MG63 (cell line): ENCODE results near the gene RAX. TPM values are rescaled to one million over a fixed set of nuclear protein-coding genes. Genes with fewer than 3 reads are reported as not detected.

ENCODE experiments used
- DNase-seq: peaks from one replicate; pipeline ENCODE4 v3.0.0-alpha.2; 2020
- H3K27me3 ChIP-seq: fragments of 250-450 bp; sonication (Bioruptor Pico); 2 replicates; pipeline ENCODE4 v1.5.1; 2020; ENCODE audit warnings: mild to moderate bottlenecking, moderate library complexity
- H3K36me3 ChIP-seq: fragments of 250-450 bp; sonication (Bioruptor Pico); 2 replicates; pipeline ENCODE4 v1.5.1; 2020; ENCODE audit warnings: mild to moderate bottlenecking, moderate library complexity
- H3K4me3 ChIP-seq: fragments of 250-450 bp; sonication (Bioruptor Pico); 2 replicates; pipeline ENCODE4 v1.5.1; 2020; ENCODE audit warnings: mild to moderate bottlenecking, moderate library complexity
- H3K9me3 ChIP-seq: fragments of 250-450 bp; sonication (Bioruptor Pico); 2 replicates; pipeline ENCODE4 v1.5.1; 2020; ENCODE audit warnings: mild to moderate bottlenecking, moderate library complexity
- total RNA-seq: library from RNA; depleted of rRNA; stranded (reverse); fragments of >200 nt; shearing (Covaris generic); gene quantifications from 2 replicates; pipeline ENCODE4 v1.2.3, GENCODE V29; 2014; ENCODE audit warnings: low replicate concordance; rRNA removed

The RAX gene
- not detected in 2 replicates for total RNA-seq

DNA sequence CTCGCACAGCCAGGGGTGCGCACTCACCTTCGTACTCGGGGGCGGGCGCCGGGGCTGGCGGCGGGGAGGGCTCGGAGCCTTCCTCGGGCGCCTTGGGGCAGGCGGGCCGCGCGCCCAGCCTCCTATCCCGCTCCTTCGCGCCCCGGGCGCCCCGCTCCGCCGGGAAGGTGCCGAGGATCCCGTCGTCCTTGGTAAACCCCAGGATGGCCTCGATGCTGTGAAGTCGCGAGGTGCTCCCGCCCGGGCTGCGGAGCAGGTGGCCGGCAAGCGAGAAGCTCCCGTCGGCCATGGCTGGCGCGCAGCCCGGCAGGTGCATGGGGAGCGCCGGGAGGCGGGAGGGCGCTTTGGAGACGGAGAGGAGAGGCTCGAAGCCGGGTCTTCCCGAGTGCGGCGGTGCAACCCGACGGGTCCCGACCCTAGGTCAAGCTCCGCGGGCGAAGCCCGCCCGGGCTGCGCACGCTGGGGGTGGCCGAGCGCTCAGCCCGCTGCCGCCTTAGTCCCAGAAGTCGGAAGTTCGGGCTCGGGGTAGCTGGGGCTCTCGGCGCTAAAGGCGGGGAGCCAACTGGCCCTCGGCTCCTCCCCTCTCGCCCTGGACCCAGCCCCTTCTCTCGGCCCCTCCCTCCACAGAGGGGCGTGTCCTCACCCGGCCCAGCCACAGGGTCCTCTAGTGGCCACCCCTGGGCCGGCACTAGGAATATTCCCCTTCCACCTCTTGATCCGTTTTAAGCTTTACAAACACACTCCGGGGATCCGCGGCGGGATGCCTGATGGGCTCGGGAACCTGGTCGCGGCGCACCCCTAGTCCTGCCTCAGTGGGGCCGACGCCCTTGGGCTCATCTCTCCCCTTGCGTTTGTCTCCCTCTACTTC lies at the start of gene RAX:
Gene RAX (minus strand): TSS at position 564 of the 868 bp plus-strand sequence. CDS start 248 bp downstream, at position 316.
- 0 out of 2 replicates have a peak within 1 kb of the TSS, but pooled peaks have one; percentile 18 for H3K4me3 ChIP-seq
- H3K9me3 ChIP-seq = no peaks in the 10 kb centered on the region
- peaks cover 66% of the 10 kb centered on the region for H3K27me3 ChIP-seq
- no peaks in the 10 kb centered on the region for H3K36me3 ChIP-seq
- DNase-seq = peak; percentile 44

DNA sequence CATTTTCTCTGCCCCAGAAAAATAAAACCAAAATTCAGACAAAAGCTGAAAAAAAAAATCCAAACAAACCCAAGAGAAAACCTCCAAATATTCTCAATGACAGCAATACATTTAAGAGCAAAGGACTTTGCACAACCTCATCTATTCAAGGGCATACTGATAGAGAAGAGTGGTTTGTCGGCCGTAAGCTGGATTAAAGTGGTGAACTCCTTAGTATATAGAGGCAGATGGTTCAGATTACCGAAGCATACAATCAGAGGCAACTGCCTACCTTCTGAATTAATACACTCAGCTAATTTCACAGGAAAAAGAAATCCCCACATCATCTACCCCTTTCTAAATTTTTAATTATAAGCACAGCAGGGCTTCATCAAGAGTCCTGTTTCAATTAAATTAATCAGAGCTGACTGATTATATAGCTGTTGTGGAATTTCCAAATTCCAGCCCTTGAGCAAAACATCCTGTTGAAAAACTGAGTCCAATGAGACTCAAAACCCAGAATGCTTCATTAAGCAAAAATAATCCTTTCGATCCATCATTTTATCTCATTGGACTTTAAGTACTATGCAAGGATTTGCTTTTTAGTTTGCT lies 45.3 kb upstream of the RAX start, which contains the start of gene CPLX4:
Gene CPLX4 (minus strand): TSS at position 190 of the 591 bp plus-strand sequence. CDS start 187 bp downstream, at position 3.
- Histone ChIP-seq H3K4me3 (no peak within 1 kb of the TSS), H3K27me3 (no peaks in the 10 kb centered on the region; the same call in 1 of the 2 replicates), H3K36me3 (no peaks in the 10 kb centered on the region), H3K9me3 (no peaks in the 10 kb centered on the region)
- DNase-seq = no peak

DNA sequence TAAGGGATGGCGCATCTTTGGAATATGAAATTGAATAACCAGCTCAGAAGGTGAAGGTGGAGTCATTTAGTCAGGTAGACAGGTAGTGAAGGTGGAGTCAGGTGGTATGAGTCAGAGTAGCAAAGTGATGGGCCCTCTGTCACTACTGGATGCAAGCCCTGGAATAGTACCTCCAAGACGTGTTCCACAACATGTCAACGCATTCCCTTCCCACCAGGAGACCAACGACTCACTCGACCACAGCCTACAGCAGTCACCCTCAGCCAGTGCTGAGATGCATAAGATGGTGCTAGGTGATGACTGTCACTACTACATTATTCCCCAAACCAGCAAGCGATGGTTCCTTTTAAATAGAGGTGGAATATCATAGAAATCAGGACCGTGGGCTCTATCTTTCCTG lies 38.4 kb upstream of the RAX start:
- H3K4me3 ChIP-seq = no peak overlapping the region
- no peaks in the 10 kb centered on the region for H3K9me3 ChIP-seq
- H3K27me3 ChIP-seq = no peaks in the 10 kb centered on the region; the same call in 1 of the 2 replicates
- DNase-seq = peak; percentile 60
- H3K36me3 ChIP-seq = no peaks in the 10 kb centered on the region

DNA sequence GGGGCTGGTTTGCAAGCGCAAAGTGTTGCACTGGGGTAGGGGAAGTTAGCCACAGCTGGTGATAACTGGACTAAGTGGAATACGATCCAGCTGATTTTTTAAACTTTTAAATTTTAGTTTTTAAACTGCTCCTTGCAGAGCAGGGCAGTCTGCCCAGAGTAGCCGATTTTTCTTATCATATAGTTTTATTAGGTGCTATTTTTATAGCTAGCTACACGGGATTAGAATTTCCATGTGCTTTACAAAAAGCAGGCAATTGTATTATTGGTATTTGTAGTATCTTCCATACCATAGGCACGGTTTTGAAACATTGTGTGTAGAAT lies 35.6 kb upstream of the RAX start:
- no peak for DNase-seq
- Histone ChIP-seq H3K4me3 (peak overlapping the region; percentile 26), H3K9me3 (no peaks in the 10 kb centered on the region), H3K36me3 (no peaks in the 10 kb centered on the region), H3K27me3 (no peaks in the 10 kb centered on the region; the same call in 1 of the 2 replicates)

DNA sequence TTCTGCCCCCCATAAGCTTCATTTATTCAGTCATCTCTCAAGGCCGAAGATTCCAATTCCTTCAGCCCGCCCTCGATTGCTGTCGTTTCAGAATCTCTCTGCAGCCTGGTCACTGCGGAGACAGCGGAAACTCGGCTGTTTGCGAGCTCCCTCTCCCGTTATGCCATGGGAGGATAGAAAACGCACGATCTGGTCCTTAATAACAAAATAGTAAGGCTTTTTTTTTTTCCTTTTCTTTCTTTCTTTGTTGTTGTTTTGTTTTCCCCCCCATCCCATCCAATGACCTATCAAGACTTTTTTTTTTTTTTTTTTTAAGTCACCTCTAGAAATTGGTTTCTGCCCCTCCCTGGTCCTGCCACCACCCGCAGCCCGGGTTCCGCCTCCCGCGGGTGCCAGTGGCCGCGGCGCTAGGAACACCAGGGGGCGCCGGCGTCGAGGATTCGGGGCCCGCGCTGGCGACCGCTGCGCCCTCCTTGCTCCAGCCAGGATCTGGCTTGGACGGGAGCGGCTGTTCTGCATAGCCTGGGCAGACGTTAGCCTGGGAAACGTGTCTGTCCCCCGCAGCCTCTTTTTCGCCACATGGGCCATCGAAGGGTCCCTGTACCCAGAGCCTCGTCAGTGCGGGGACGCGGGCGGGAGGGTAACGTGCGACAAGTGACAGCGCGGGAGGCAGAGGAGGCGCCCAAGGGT lies 35.1 kb upstream of the RAX start:
- no peaks in the 10 kb centered on the region; the same call in 1 of the 2 replicates for H3K27me3 ChIP-seq
- peak; percentile 65 for DNase-seq
- H3K36me3 ChIP-seq = no peaks in the 10 kb centered on the region
- no peaks in the 10 kb centered on the region for H3K9me3 ChIP-seq
- peak overlapping the region; percentile 26 for H3K4me3 ChIP-seq

DNA sequence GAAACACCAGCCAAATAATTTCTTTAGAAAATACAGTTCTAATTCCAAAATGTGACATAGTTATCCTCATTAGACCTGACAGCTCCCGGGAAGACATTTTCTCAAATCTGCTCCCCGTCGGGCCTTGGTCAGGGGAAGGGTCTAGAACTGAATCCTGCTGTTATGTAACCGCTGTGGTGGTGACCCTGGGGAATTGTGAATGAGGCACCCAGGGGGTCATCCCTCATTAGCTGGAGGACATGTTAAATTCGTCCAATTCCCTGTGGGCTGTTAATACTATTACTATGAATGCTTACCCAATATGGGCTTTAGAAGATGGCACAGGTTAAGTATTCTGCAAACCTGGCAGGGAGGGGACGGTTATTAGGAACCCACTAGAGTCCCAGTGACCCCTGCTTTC lies 33.4 kb upstream of the RAX start:
- Histone ChIP-seq H3K4me3 (no peak overlapping the region), H3K36me3 (no peaks in the 10 kb centered on the region), H3K9me3 (no peaks in the 10 kb centered on the region), H3K27me3 (no peaks in the 10 kb centered on the region; the same call in 1 of the 2 replicates)
- DNase-seq = no peak

DNA sequence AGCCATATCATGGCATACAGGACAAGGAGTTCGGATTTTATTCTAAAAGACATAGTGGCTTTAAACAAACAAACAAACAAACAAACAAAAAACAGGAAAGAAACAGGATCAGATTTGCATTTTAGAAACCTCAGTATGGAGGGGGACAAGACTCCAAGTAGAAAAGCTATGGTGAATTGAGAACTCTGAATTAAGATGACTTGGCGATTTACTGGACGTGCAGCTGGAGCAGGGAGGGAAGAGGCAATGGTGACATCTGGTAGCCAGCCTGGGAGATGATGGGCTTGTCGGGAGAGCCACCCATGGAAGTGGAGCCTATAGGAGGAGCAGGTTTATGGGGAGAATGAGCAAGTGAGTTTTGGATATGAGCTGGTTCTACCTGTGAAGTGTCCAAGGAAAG lies 32.0 kb upstream of the RAX start:
- H3K9me3 ChIP-seq = no peaks in the 10 kb centered on the region
- H3K4me3 ChIP-seq = no peak overlapping the region
- no peaks in the 10 kb centered on the region for H3K27me3 ChIP-seq
- H3K36me3 ChIP-seq = no peaks in the 10 kb centered on the region
- DNase-seq = no peak

DNA sequence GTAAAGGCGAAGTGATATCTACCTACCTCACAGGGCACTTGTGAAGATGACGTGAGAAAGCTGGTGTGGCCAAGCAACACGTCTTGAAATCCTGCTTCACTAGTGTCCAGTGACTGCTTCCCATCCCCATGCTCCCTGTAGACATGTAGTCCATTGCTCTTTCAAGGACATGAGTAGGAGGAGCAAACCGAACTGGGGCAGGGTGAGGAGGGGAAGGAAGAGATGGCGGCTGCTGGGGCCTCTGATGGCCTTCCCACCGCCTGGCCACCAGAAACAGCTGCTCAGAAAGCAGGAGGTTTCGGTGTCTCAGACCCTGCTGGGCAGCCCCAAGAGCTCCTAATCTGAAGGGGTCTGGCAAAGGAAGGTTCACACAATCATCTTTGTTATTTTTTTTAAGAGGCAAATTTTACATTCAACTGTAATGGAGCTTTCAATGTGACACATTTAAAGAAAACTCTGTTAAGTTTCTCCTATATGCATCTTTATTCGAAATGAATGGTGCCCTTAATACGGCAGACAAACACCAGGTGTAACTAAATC lies 30.5 kb upstream of the RAX start:
- no peak overlapping the region for H3K4me3 ChIP-seq
- no peaks in the 10 kb centered on the region for H3K27me3 ChIP-seq
- no peaks in the 10 kb centered on the region for H3K36me3 ChIP-seq
- H3K9me3 ChIP-seq = no peaks in the 10 kb centered on the region
- no peak for DNase-seq

DNA sequence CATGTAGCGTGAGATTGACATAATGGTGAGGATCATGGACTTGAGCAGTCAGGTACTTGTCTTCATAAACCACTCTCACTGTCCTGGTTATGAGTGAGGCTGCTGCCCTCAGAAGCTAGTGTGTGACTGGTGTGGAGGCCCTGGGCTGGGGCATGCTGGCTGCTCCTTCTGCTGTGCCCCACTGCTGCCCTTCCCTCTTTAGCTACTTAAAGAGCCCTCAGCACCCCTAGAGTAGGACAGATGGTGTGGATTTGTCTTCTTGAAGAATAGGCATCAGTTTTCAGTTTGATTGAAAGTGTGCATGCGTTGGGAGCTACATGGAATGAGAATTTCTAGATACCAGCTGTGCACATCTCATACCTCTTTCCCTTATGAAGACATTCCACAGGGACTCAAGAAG lies 29.8 kb upstream of the RAX start:
- no peaks in the 10 kb centered on the region for H3K36me3 ChIP-seq
- H3K4me3 ChIP-seq = no peak overlapping the region
- no peaks in the 10 kb centered on the region for H3K9me3 ChIP-seq
- no peak for DNase-seq
- H3K27me3 ChIP-seq = no peaks in the 10 kb centered on the region

DNA sequence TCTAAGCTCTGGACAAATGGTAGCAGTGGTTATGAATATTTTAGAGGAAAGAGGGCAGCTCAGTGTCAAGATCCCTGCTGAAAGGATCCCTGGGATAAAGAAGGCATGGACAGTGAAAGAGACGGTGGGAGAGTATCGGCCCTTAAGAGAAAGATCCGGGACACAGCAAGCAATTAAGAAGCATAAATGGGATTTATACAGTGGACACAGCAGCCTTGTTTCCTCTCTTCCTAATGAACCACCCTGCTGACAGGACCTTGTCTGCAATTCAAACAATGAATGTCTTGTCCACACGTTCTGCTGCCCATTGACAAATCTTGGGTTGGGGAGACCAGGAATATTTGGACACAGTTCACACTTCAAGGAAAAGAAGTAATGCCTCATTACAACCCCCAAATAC lies 28.7 kb upstream of the RAX start:
- Histone ChIP-seq H3K36me3 (no peaks in the 10 kb centered on the region), H3K27me3 (no peaks in the 10 kb centered on the region), H3K4me3 (no peak overlapping the region), H3K9me3 (no peaks in the 10 kb centered on the region)
- DNase-seq = no peak

DNA sequence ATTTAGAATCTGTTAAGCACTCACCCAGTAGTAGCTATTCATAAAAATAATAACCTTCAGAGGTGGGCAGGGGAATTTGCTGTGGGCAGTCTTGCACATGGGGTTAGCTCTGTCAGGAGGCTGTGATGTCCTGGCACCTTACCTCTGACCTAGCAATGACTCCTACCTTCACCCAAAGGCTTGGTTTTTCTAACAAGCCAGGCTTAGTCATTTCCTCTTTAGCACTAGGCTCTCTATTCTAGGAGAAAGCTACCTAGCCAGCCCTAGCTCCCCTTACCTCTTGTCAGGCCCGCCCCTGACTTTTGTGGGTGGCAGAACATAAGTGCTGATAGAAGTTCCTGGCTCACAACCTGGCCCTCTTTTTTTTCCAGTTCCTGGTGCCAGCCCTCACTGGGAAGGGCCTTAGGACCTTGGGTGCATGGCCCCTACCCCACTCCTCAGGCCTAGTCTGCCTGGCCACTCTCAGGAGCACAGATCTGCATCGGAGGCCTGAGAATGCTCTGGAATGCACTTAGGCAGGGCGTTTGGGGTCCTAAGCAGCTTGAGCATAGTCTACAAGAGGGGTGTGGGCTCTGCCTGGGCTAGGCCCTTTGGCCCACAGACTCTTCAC lies 27.5 kb upstream of the RAX start:
- Histone ChIP-seq H3K36me3 (no peaks in the 10 kb centered on the region), H3K9me3 (no peaks in the 10 kb centered on the region), H3K27me3 (no peaks in the 10 kb centered on the region), H3K4me3 (no peak overlapping the region)
- DNase-seq = no peak

DNA sequence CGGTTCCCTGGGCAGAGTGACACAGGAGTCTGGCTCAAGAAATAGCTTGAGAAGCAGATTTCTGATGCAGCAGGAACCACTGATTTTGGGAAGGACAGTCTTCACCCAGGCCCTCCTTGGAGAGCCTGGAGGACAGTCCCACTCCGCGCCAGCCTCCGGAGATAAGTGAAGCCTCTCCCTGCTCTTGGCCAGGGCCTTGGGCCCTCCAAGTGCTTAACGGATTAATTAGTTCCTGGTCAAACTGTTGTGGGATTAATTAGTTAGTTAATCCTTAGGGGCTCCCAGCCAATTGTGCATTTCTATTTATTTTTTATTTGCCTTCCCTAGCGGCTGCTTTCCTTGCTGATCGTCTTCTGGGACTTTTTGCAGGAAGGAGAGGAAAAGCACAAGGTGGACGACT lies 25.6 kb upstream of the RAX start:
- DNase-seq = no peak
- peaks cover 7% of the 10 kb centered on the region for H3K27me3 ChIP-seq
- no peaks in the 10 kb centered on the region for H3K9me3 ChIP-seq
- H3K4me3 ChIP-seq = no peak overlapping the region
- no peaks in the 10 kb centered on the region for H3K36me3 ChIP-seq

DNA sequence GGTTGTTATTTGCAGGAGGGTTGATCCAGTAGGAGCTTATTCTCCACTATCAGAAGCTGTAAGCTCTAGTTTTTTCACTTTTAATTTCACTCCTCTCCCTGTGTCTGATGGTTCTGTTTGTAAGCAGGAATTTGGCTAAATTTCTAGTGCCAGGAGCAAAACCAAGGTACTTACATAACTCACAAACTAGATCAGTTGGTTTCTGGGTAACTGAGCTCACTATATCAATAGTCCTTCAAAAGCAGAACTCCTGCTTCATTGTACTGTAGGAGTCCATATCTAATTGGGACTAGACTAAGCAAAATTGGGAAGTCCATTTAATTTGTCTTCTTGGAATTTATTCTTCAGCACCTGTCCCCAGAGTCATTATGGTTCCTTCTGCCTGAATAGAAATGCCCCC lies 20.1 kb upstream of the RAX start:
- H3K4me3 ChIP-seq = no peak overlapping the region
- no peak for DNase-seq
- peaks cover 26% of the 10 kb centered on the region for H3K27me3 ChIP-seq
- no peaks in the 10 kb centered on the region for H3K36me3 ChIP-seq
- H3K9me3 ChIP-seq = no peaks in the 10 kb centered on the region

DNA sequence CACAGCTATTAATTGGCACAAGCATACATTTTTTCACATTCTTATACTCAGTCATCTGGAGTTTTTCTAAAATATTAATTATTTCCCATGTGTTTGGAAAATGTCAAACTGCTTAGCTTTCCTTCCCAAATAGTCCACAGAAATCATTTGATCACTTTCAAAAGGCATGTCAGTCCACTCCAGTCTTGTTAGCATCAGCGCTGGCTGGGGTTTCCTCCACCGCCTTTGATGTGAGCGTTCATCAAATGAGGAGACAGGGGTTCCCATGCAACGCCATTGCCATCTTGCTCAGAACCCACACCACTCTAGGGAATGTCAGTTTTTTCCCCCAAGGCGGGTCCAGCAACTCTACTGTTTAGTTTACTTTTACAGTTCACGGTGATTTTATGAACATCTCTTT lies 13.1 kb upstream of the RAX start:
- peaks cover 58% of the 10 kb centered on the region for H3K27me3 ChIP-seq
- no peak for DNase-seq
- no peaks in the 10 kb centered on the region for H3K36me3 ChIP-seq
- H3K4me3 ChIP-seq = no peak overlapping the region
- H3K9me3 ChIP-seq = no peaks in the 10 kb centered on the region

DNA sequence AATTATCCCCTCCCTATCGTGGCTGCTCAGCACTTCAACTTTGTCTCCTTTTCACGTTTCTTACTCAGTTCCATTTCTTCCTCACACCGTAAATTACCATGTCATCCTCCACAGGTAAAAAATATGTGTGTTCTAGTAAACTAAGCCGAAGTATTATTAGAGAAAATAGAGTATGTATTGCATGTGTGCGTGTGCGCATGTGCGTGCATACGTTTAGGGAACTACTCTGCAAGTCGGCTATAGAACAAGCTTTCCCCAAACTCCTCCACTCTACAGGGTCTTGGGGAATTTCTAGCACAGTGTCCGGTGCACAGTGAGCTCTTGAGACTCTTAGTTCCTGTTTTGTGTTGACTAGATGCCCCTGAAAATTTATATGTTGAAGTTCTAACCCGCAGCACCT lies 9.1 kb upstream of the RAX start:
- no peak for DNase-seq
- H3K27me3 ChIP-seq = peaks cover 68% of the 10 kb centered on the region
- H3K4me3 ChIP-seq = no peak overlapping the region
- no peaks in the 10 kb centered on the region for H3K9me3 ChIP-seq
- no peaks in the 10 kb centered on the region for H3K36me3 ChIP-seq

DNA sequence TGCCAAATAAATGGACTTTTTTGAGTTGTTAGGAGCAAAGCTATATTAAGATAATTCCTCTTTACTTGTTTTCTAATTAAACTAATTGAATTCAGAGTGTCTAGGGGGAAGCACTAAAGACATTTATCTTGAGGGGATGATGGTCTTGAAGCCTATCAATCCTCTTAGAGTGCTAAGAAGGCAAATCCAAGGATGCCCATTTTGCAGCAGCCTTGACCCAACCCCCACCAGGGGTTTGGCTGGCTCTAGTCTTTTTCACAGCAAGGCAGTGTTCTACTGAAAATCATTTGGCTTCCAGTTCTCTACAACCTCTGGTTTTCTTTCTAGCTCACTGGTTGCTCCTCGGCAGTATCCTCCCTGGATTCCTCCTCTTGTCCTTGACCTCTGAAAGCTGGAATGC lies 6.5 kb upstream of the RAX start:
- DNase-seq = no peak
- Histone ChIP-seq H3K36me3 (no peaks in the 10 kb centered on the region), H3K27me3 (peaks cover 51% of the 10 kb centered on the region), H3K9me3 (no peaks in the 10 kb centered on the region), H3K4me3 (no peak overlapping the region)

DNA sequence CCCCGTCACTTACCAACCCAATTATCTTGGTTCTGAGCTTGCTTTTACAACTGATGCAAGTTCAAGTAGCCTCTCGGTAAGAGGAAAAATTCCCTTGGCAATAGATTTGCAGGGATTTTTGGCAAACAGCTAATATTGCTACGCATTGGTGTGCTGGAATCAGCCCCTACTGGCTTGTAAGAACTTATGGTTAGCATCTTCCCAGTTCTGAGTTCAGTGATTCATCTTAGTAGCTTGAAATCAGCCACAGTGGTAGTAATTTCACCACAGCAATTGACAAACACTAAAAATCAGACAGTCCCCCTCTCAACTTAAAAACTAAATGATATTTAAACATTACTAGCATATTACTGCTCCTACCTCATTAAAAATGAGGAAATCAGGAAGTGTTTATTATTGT lies 5.9 kb upstream of the RAX start:
- DNase-seq = no peak
- Histone ChIP-seq H3K9me3 (no peaks in the 10 kb centered on the region), H3K4me3 (no peak overlapping the region), H3K27me3 (peaks cover 50% of the 10 kb centered on the region), H3K36me3 (no peaks in the 10 kb centered on the region)
